Neuronal stem cell (in vitro differentiated cells): ENCODE data around the gene MAP4K3.

Experiments
- DNase-seq: peaks from one replicate; pipeline ENCODE4 v3.0.0-alpha.2; 2013; ENCODE audit warnings: low spot score
- H2AFZ ChIP-seq: one replicate; pipeline ENCODE4 v1.6.1; 2013; ENCODE audit warnings: mild to moderate bottlenecking, low read length, inconsistent platforms
- H2AK5ac ChIP-seq: 2 replicates; pipeline ENCODE4 v1.6.1; 2013; ENCODE audit warnings: low read depth, mild to moderate bottlenecking, inconsistent platforms, low read length, moderate library complexity, mixed read lengths
- H2BK120ac ChIP-seq: 2 replicates; pipeline ENCODE4 v1.6.1; 2013; ENCODE audit warnings: low read depth, mild to moderate bottlenecking, inconsistent platforms, low read length, moderate library complexity, mixed read lengths
- H2BK12ac ChIP-seq: one replicate; pipeline ENCODE4 v1.6.1; 2013; ENCODE audit warnings: low read length, inconsistent platforms
- H2BK15ac ChIP-seq: 2 replicates; pipeline ENCODE4 v1.6.1; 2013; ENCODE audit warnings: mild to moderate bottlenecking, low read length, inconsistent platforms, mixed read lengths
- H2BK5ac ChIP-seq: one replicate; pipeline ENCODE4 v1.6.1; 2013; ENCODE audit warnings: inconsistent platforms, mild to moderate bottlenecking, low read length, moderate library complexity
- H3K14ac ChIP-seq: one replicate; pipeline ENCODE4 v1.6.1; 2013; ENCODE audit warnings: low read length, inconsistent platforms
- H3K18ac ChIP-seq: 2 replicates; pipeline ENCODE4 v1.6.1; 2013; ENCODE audit warnings: low read length, inconsistent platforms
- H3K23ac ChIP-seq: 2 replicates; pipeline ENCODE4 v1.6.1; 2013; ENCODE audit warnings: low read depth, mild to moderate bottlenecking, mixed read lengths, low read length, inconsistent platforms; ENCODE audit not compliant: poor library complexity
- H3K27ac ChIP-seq: replicated peaks from 3 replicates; pipeline ENCODE4 v1.5.1; 2013; ENCODE audit warnings: low read length, inconsistent platforms
- H3K27me3 ChIP-seq, 3 experiments: 2 replicates each; pipeline ENCODE4 v1.6.1; 2013; ENCODE audit warnings: low read length in 3 of 3, mild to moderate bottlenecking in 2 of 3, inconsistent platforms in 1 of 3, low read depth in 1 of 3, mixed read lengths in 1 of 3, moderate library complexity in 1 of 3; ENCODE audit not compliant: control insufficient read depth in 3 of 3, insufficient read depth in 3 of 3
- H3K36me3 ChIP-seq, 2 donors: replicated peaks in 1 of 2; 2 replicates each; pipeline ENCODE4 v1.6.1; 2013; ENCODE audit warnings: low read length in 2 of 2; ENCODE audit not compliant: control insufficient read depth in 2 of 2, insufficient read depth in 2 of 2
- H3K4ac ChIP-seq: 2 replicates; pipeline ENCODE4 v1.6.1; 2013; ENCODE audit warnings: inconsistent platforms, mild to moderate bottlenecking, low read length, moderate library complexity
- H3K4me1 ChIP-seq, 2 donors: 1 replicate in 1 of 2; 2 replicates in 1 of 2; pipeline ENCODE4 v1.6.1; 2013; ENCODE audit warnings: low read length in 2 of 2, low read depth in 1 of 2; ENCODE audit not compliant: control insufficient read depth in 2 of 2, insufficient read depth in 1 of 2
- H3K4me2 ChIP-seq: one replicate; pipeline ENCODE4 v1.6.1; 2013; ENCODE audit warnings: mild to moderate bottlenecking, low read length, inconsistent platforms; ENCODE audit not compliant: insufficient read depth, poor library complexity, severe bottlenecking
- H3K4me3 ChIP-seq, 2 donors: 2 replicates each; pipeline ENCODE4 v1.5.1; 2013; ENCODE audit warnings: low read length in 2 of 2, mild to moderate bottlenecking in 2 of 2, inconsistent platforms in 1 of 2, moderate library complexity in 1 of 2
- H3K79me1 ChIP-seq: one replicate; pipeline ENCODE4 v1.6.1; 2013; ENCODE audit warnings: low read depth, mild to moderate bottlenecking, inconsistent platforms, low read length, moderate library complexity
- H3K9ac ChIP-seq: one replicate; pipeline ENCODE4 v1.6.1; 2013; ENCODE audit warnings: mild to moderate bottlenecking, low read depth, low read length, inconsistent platforms; ENCODE audit not compliant: poor library complexity
- H3K9me3 ChIP-seq, 2 donors: replicated peaks in 1 of 2; 2 replicates each; pipeline versions ENCODE3 to v1.6.1; 2013; ENCODE audit warnings: low read length in 2 of 2, mild to moderate bottlenecking in 2 of 2, inconsistent platforms in 1 of 2, low read depth in 1 of 2, mixed read lengths in 1 of 2, moderate library complexity in 1 of 2; ENCODE audit not compliant: control insufficient read depth in 2 of 2, insufficient read depth in 1 of 2
- H4K8ac ChIP-seq: one replicate; pipeline ENCODE4 v1.6.1; 2013; ENCODE audit warnings: low read depth, mild to moderate bottlenecking, inconsistent platforms, low read length, moderate library complexity
- H4K91ac ChIP-seq: one replicate; pipeline ENCODE4 v1.6.1; 2013; ENCODE audit warnings: low read length, low read depth, mild to moderate bottlenecking, inconsistent platforms; ENCODE audit not compliant: poor library complexity
- WGBS, 2 donors: extraction: QIAGEN DNeasy Blood & Tissue Kit; methylation state at CpG; one replicate each; pipeline ENCODE4 v1.1.7; 2013; ENCODE audit warnings: missing lambda C conversion rate in 2 of 2, mixed read lengths in 1 of 2; ENCODE audit not compliant: insufficient read length in 2 of 2, insufficient replicate concordance in 1 of 2; ENCODE audit errors: extremely low coverage in 2 of 2; 5-methylcytosine and 5-hydroxymethylcytosine counted together

The MAP4K3 gene

GRCh38 chr2:39379643-39380524, 57.2 kb downstream of the MAP4K3 start:
- H2AFZ ChIP-seq = no peak overlapping the region
- H4K91ac ChIP-seq = no peak overlapping the region
- H3K9ac ChIP-seq = no peak overlapping the region
- H3K4me2 ChIP-seq = no peak overlapping the region
- no peak overlapping the region for H2BK120ac ChIP-seq
- no peak overlapping the region for H2BK12ac ChIP-seq
- no peak overlapping the region for H2BK15ac ChIP-seq
- H3K36me3 ChIP-seq = peaks cover 1 to 30% of the 10 kb centered on the region in 2 donors
- peaks cover 4 to 6% of the 10 kb centered on the region in 2 donors for H3K4me1 ChIP-seq
- no peak overlapping the region for H3K23ac ChIP-seq
- no peaks in the 10 kb centered on the region for H3K79me1 ChIP-seq
- H3K27ac ChIP-seq = no peak overlapping the region
- no peaks in the 10 kb centered on the region for H3K27me3 ChIP-seq
- no peak overlapping the region for H3K4ac ChIP-seq
- H3K9me3 ChIP-seq = peaks cover 2 to 24% of the 10 kb centered on the region in 2 donors
- no peak overlapping the region for H4K8ac ChIP-seq
- DNase-seq = no peak
- no peak overlapping the region for H3K14ac ChIP-seq
- no peak overlapping the region for H2AK5ac ChIP-seq
- no peak overlapping the region for H3K18ac ChIP-seq
- H2BK5ac ChIP-seq = no peak overlapping the region
- H3K4me3 ChIP-seq = no peak overlapping the region

GRCh38 chr2:39378968-39379367, 58.1 kb downstream of the MAP4K3 start:
- Histone ChIP-seq H3K4me2 (no peak overlapping the region), H2BK120ac (no peak overlapping the region), H3K9me3 (peaks cover 2 to 26% of the 10 kb centered on the region in 2 donors), H3K18ac (no peak overlapping the region), H2AFZ (no peak overlapping the region), H3K79me1 (no peaks in the 10 kb centered on the region), H4K91ac (no peak overlapping the region), H3K36me3 (peaks cover 1 to 35% of the 10 kb centered on the region in 2 donors), H3K14ac (no peak overlapping the region), H3K27ac (no peak overlapping the region), H3K27me3 (no peaks in the 10 kb centered on the region), H2BK15ac (no peak overlapping the region), H2BK5ac (no peak overlapping the region), H3K4ac (no peak overlapping the region), H3K4me3 (no peak overlapping the region), H2AK5ac (no peak overlapping the region), H4K8ac (no peak overlapping the region), H3K4me1 (peaks cover 4 to 6% of the 10 kb centered on the region in 2 donors), H2BK12ac (no peak overlapping the region), H3K9ac (no peak overlapping the region), H3K23ac (no peak overlapping the region)
- no peak for DNase-seq
- WGBS, 2 donors = no CpG with 5 or more reads among the region's 1 CpG

GRCh38 chr2:39377226-39377939, 59.7 kb downstream of the MAP4K3 start:
- DNase-seq = no peak
- Histone ChIP-seq H4K91ac (no peak overlapping the region), H3K23ac (no peak overlapping the region), H2BK5ac (no peak overlapping the region), H2BK120ac (no peak overlapping the region), H3K4me1 (peaks cover 4 to 6% of the 10 kb centered on the region in 2 donors), H3K18ac (no peak overlapping the region), H3K36me3 (peaks cover 1 to 51% of the 10 kb centered on the region in 2 donors), H3K9me3 (peaks cover 2 to 38% of the 10 kb centered on the region in 2 donors), H3K4me2 (no peak overlapping the region), H2BK15ac (no peak overlapping the region), H2AK5ac (no peak overlapping the region), H2BK12ac (no peak overlapping the region), H2AFZ (no peak overlapping the region), H3K79me1 (no peaks in the 10 kb centered on the region), H3K14ac (no peak overlapping the region), H3K27me3 (no peaks in the 10 kb centered on the region), H3K4ac (no peak overlapping the region), H3K27ac (no peak overlapping the region), H3K4me3 (no peak overlapping the region), H4K8ac (no peak overlapping the region), H3K9ac (no peak overlapping the region)
- WGBS, 2 donors = no CpG with 5 or more reads among the region's 2 CpGs

- Histone ChIP-seq H2AFZ (no peak overlapping the region), H3K9me3 (peaks cover 2 to 48% of the 10 kb centered on the region in 2 donors), H3K27ac (no peak overlapping the region), H3K4me3 (no peak overlapping the region), H3K4me2 (no peak overlapping the region), H3K23ac (no peak overlapping the region), H3K36me3 (peaks cover 1 to 65% of the 10 kb centered on the region in 2 donors), H3K79me1 (no peaks in the 10 kb centered on the region), H2BK120ac (no peak overlapping the region), H2BK5ac (no peak overlapping the region), H2AK5ac (no peak overlapping the region), H4K8ac (no peak overlapping the region), H4K91ac (no peak overlapping the region), H3K4ac (no peak overlapping the region), H3K14ac (no peak overlapping the region), H3K9ac (no peak overlapping the region), H3K18ac (no peak overlapping the region), H3K27me3 (no peaks in the 10 kb centered on the region), H2BK15ac (no peak overlapping the region), H2BK12ac (no peak overlapping the region), H3K4me1 (peaks cover 4 to 5% of the 10 kb centered on the region in 2 donors)
- DNase-seq = no peak
- WGBS, 2 donors = no CpG with 5 or more reads among the region's 2 CpGs
Observed at GRCh38 chr2:39375917-39376316, 61.2 kb downstream of the MAP4K3 start.
